Kidney capillary endothelial cell (primary cell): ENCODE results near the gene CPAMD8.
"Not testable (repeated sequence)": the region's sequence is repeated elsewhere in the genome, so short reads cannot be mapped to it uniquely, and the experiment has no call there.

Experiments used
- DNase-seq: peaks from one replicate; pipeline ENCODE4 v3.0.0-alpha.2; 2018; ENCODE audit warnings: low spot score

CPAMD8 gene

GRCh38 chr19:16998635-16999194 lies 27.9 kb downstream of the CPAMD8 start:
- DNase-seq, result no peak

GRCh38 chr19:16996838-16997490 lies 29.6 kb downstream of the CPAMD8 start:
- not testable (repeated sequence) for DNase-seq

GRCh38 chr19:16988661-16989060 lies 37.9 kb downstream of the CPAMD8 start:
- DNase-seq, result no peak

- DNase-seq, result no peak
These were observed 41.2 kb downstream of the CPAMD8 start for GRCh38 chr19:16985403-16985802.

GRCh38 chr19:16982586-16982985 lies 44.0 kb downstream of the CPAMD8 start:
- not testable (repeated sequence) for DNase-seq

GRCh38 chr19:16978839-16979802 lies 47.5 kb downstream of the CPAMD8 start:
- DNase-seq, result no peak

GRCh38 chr19:16978156-16978555 lies 48.5 kb downstream of the CPAMD8 start:
- DNase-seq, result no peak

- no peak for DNase-seq
These were observed 49.3 kb downstream of the CPAMD8 start for GRCh38 chr19:16977306-16977705.

- DNase-seq, result no peak
These were observed 50.2 kb downstream of the CPAMD8 start for GRCh38 chr19:16976446-16976845.

- DNase-seq, result no peak
These were observed 55.8 kb downstream of the CPAMD8 start for GRCh38 chr19:16970821-16971220.

GRCh38 chr19:16969135-16969534 lies 57.5 kb downstream of the CPAMD8 start:
- DNase-seq, result no peak

GRCh38 chr19:16960996-16961822 lies 65.4 kb downstream of the CPAMD8 start:
- not testable (repeated sequence) for DNase-seq

GRCh38 chr19:16958277-16958676 lies 68.3 kb downstream of the CPAMD8 start:
- DNase-seq, result not testable (repeated sequence)

- no peak for DNase-seq
These were observed 68.8 kb downstream of the CPAMD8 start for GRCh38 chr19:16957855-16958254.

GRCh38 chr19:16957151-16957701 lies 69.4 kb downstream of the CPAMD8 start:
- no peak for DNase-seq

- no peak for DNase-seq
These were observed 71.4 kb downstream of the CPAMD8 start for GRCh38 chr19:16955161-16955560.

- no peak for DNase-seq
These were observed 74.6 kb downstream of the CPAMD8 start for GRCh38 chr19:16952046-16952445.

- DNase-seq, result no peak
These were observed 75.1 kb downstream of the CPAMD8 start for GRCh38 chr19:16951529-16951928.

- DNase-seq, result no peak
These were observed 77.0 kb downstream of the CPAMD8 start for GRCh38 chr19:16949496-16950023.

- no peak for DNase-seq
These were observed 79.4 kb downstream of the CPAMD8 start for GRCh38 chr19:16946951-16947940.
